GM19193 (cell line): ENCODE data around the gene GLB1L.

ENCODE experiments used
- POLR2A ChIP-seq: IDR thresholded peaks from 4 replicates; pipeline ENCODE4 v1.6.1; 2011; ENCODE audit not compliant: insufficient read depth, insufficient read length; ENCODE audit errors: extremely low read depth

GLB1L gene

GRCh38 chr2:219272356-219272755 lies 27.1 kb upstream of the GLB1L start:
- TF ChIP-seq POLR2A, result no peak

DNA sequence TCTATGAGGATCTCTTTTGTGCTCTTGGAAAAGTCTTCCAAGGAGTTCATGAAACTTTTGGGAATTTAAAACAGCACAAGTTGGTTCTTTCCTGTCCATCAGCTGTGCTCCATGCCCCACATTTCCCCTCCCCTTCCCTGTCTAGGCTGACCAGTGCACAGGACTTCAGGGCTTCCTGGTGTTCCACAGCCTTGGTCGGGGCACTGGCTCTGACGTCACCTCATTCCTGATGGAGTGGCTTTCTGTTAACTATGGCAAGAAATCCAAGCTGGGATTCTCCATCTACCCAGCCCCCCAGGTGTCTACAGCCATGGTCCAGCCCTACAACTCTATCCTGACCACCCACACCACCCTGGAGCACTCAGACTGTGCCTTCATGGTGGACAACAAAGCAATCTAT lies 25.8 kb upstream of the GLB1L start:
- TF ChIP-seq POLR2A, result no peak

GRCh38 chr2:219270055-219270372 lies 24.8 kb upstream of the GLB1L start:
- TF ChIP-seq POLR2A, result no peak

DNA sequence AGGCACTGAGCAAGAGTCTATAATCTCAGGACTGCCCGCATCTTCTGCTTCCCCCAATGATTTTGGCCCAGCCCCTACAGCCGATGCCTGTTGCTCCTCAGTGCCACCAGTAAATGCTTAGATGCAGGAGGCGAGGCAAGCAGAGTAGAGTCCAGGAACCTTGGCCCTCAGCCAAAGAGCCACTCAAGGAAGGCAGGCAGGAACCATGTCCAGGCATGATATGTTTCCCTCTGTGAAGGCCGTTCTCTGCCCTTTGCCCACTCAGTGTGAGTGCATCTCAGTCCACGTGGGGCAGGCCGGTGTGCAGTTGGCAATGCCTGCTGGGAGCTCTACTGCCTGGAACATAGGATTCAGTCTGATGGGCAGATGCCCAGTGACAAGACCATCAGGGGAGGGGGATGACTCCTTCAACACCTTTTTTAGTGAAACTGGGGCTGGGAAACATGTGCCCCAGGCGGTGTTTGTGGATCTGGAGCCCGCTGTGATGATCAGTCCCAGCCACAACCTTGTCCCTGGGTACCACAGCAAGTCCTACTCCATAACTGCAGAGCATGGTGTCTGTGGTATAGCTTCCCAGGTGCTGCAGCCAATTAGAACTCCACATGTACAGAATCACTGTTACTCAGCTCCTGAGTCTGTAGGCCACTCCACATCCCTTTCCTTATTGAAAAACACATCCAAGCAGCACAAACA lies 24.3 kb upstream of the GLB1L start:
- TF ChIP-seq POLR2A, result no peak

GRCh38 chr2:219268294-219268693 lies 23.1 kb upstream of the GLB1L start:
- TF ChIP-seq POLR2A, result no peak

DNA sequence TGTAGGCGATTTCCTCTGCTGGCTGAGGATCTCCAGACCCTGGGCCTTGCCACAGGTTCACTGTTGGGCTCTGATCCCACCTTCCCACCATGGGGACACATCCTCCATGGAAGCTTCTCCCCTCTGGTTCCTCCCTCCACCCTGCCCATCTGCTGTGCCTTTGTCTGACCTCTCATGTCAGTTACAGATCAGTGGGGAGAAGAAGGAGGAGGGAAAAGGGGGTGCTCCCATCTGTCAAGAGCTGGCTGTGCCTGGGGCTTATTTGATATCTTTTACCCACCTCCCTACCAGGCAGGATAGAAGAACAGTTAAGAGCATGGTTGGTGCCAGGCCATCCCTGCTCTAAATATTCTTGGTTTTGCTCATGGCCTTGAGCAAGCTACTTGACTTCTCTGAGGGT lies 21.6 kb upstream of the GLB1L start:
- no peak for TF ChIP-seq POLR2A

DNA sequence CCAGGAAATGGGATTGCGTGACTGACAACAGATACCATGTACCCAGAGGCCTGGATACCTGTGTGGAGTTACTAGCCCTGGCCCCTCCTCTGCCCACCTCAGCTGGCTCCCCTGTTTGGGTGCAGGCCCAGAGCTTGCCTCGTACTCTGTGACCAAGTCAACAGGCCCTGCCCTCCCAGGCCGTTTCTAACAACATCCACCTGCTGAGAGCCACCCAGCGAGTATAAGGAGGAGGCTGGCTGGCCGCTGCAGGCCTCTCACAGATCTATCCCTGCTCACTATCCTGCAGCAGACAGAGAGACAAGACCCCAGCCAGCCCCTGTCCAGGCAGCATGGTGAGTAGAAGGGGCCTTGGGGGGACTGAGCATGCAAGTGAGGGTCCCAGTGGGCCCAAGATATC lies 21.0 kb upstream of the GLB1L start:
- no peak for TF ChIP-seq POLR2A

DNA sequence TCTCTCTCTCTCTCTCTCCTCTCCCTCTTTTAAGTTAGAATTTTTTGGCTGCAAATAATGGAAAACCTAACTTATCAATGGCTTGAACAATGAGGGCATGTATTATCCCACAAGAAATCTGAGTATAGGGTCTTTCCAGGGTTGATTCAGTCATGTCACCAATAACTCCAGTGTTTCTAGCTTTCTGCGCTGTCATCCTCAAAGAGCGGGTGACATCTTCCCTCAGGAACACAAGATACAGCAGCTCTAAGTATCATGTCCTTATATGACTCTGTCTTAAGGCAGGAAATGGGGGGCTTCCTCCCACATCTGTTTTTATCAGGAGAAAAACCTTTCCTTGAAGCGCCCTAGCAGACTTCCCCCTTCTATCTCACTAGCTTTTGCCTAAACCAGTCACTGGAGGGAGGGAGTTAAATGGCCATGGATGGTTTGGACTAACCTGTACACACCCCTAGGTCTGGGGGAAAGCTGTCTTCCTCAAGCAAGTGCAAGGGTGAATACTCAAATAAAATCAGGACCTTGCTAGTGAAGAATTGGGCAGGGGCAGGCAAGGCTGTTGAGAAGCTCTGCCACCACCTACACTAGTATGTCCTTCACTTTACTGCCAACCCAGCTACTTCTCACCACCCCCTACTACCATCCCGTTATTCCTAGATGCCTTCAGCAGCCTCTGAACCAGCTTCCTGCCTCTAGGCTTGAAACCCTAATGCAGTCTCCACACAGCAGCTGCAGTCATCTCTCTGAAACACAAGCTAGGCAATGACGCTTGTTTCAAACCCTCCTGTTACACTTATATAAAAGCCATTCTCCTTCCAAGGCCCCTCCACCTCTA lies 16.0 kb upstream of the GLB1L start:
- TF ChIP-seq POLR2A, result no peak

GRCh38 chr2:219254590-219255201 lies 9.5 kb upstream of the GLB1L start:
- no peak for TF ChIP-seq POLR2A

DNA sequence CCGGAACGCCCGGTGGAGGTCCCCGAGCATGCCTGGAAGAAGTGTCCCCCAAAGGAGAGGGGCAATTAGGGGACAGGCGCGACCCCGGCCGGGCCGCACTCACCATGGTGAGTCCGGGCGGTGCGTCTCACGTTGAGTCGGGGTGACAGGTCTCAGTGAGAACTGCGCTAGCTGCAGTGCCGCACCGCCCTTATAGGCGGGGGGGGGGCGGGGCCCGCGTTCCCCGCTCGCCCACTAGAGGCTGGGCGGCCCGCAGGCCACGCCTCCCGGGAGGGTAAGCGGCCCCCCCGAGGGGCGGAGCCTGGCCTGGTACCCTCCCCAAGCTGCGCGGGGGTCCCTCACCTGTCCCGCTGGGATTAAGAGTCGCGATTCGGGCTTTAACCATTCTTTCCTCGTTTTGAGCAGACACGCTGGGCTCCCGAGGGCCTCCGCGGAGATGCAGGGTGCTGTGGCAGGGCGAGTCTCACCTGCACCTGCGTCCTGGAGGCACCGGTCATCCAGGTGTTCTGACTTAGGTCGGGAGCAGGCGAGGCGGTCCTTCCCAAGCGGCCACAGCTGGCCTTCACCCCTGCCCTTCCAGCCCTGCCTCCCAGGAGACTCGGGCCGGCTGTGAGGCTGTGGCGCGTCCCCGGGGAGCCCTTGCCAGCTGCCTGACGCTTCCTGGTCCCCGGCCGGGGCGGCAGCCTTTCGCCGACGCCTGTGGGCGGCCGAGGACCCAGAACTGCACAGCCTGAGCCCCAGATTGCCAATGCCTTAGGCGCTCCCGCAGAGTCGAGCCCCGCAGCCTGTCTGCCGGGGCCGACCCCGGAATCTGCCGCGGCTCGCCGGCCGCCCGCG lies 8.7 kb upstream of the GLB1L start, which contains the start of gene TUBA4A:
TUBA4A (minus strand) TSS at position 166 of the 837 bp plus-strand sequence; CDS start at position 106, 60 bp downstream.
- peak; percentile 100 for TF ChIP-seq POLR2A

DNA sequence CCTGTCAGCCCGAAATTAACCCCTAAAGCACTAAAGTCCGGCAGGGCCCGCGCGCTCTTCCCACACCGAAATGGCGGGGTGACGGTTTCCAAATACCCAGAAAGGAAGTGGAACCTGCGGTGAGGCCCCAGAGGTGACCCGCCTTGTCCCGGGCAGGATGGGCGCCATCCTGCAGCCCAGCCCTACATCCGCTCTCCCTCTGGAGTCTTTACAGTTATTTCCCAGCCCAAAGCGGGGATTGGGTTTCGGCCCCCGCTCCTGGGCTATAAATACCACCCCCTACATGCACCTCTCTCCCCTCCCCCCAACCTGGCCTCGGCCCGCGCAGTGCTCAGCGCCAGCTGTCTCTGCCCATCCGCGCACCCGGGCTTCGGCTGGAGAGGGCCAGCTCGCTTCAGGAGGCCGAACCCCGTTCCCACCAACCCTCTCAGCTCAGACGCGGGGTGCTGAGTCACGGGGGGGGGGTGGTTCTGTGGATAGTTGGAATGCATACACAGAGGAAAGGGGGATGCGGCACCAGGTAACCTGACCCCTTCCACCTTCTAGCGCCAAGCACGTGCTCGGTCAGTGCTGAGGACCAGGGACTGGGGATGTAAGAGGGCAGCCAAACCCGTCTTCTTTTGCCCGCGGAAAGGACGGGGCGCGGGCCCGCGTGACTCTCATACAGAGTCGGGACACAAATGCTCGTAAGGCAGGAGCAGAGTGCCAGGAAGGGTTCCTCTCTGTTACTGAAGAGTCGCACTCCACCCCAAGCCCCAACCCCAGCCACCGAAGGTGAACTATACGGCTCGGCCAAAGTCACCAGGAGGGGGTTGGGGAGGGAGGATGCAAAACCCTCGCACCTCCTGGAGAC lies 7.9 kb upstream of the GLB1L start, which contains the start of gene TUBA4B:
TUBA4B (plus strand) TSS at position 344 of the 853 bp plus-strand sequence; CDS start at position 509, 165 bp downstream.
- peak; percentile 48 for TF ChIP-seq POLR2A

- no peak for TF ChIP-seq POLR2A
Measured at GRCh38 chr2:219252570-219252899, 7.3 kb upstream of the GLB1L start.

GRCh38 chr2:219252084-219252483 lies 6.8 kb upstream of the GLB1L start:
- no peak for TF ChIP-seq POLR2A

- no peak for TF ChIP-seq POLR2A
Measured at GRCh38 chr2:219251656-219252055, 6.4 kb upstream of the GLB1L start.
